K562 (cell line): ENCODE data around the gene SLC43A1. TPM values are rescaled to one million over a fixed set of nuclear protein-coding genes. Genes with fewer than 3 reads are reported as not detected.

ENCODE experiments used
- ATAC-seq: fragments of 200-7000 bp; cut with Tn5 transposase; 3 replicates; pipeline ENCODE4 v1.9.1; 2020; ENCODE audit warnings: moderate library complexity
- BruUV-seq: library from RNA; stranded (reverse); fragments of 400-500 nt; replicated peaks from 2 replicates; lab custom pipeline; 2021; lab: Mats Ljungman, UMichigan
- CTCF ChIA-PET: fragments of 300-600 bp; formaldehyde crosslinking; extraction: SDS; loops from one replicate; lab custom pipeline; 2021; ENCODE audit warnings: low intra/inter-chr PET ratio; lab: Yijun Ruan, JAX
- POLR2A ChIA-PET: fragments of 300-600, 350-650 bp; sonication (Branson Sonifier 250); formaldehyde crosslinking; extraction: SDS; loops from one replicate; lab custom pipeline; 2021; ENCODE audit warnings: antibody characterized with exemption, inconsistent platforms; lab: Yijun Ruan, JAX
- DNase-seq, 4 experiments: peaks; one replicate each; pipeline versions ENCODE4 v3.0.0 to v3.0.0-alpha.2; 2011 to 2018; ENCODE audit warnings: low spot score in 3 of 4, mixed read lengths in 3 of 4; ENCODE audit errors: extremely low read depth in 1 of 4
- FAIRE-seq: peaks from 2 replicates; lab custom pipeline; 2011; peaks lifted over from hg19 to GRCh38; lab: Jason Lieb, UNC
- H2AFZ ChIP-seq: 2 replicates; pipeline ENCODE4 v1.6.0; 2011; ENCODE audit warnings: low read depth, low read length, control low read depth, inconsistent platforms
- H3K27ac ChIP-seq: fragments of 200-600 bp; 3 replicates; pipeline ENCODE4 v1.8.0; 2011; ENCODE audit warnings: low read depth, mild to moderate bottlenecking, control low read depth, inconsistent platforms, low read length, moderate library complexity, mixed read lengths; ENCODE audit errors: extremely low read depth
- H3K27me3 ChIP-seq, 2 experiments: fragments of 300-600 bp in 1 of 2; 2 replicates in 1 of 2; 3 replicates in 1 of 2; pipeline versions ENCODE4 v1.6.0 to v1.8.0; 2011; ENCODE audit warnings: inconsistent platforms in 2 of 2, low read length in 2 of 2, mild to moderate bottlenecking in 1 of 2, mixed read lengths in 1 of 2, moderate library complexity in 1 of 2; ENCODE audit not compliant: control insufficient read depth in 2 of 2, insufficient read depth in 2 of 2
- H3K36me3 ChIP-seq: fragments of 300-600 bp; 3 replicates; pipeline ENCODE4 v1.8.0; 2011; ENCODE audit warnings: mild to moderate bottlenecking, low read length, inconsistent platforms; ENCODE audit not compliant: control insufficient read depth, insufficient read depth
- H3K4me1 ChIP-seq, 2 experiments: fragments of 200-600 bp in 1 of 2; replicated peaks in 1 of 2; 2 replicates in 1 of 2; 3 replicates in 1 of 2; pipeline versions ENCODE4 v1.5.1 to v1.8.0; 2011; ENCODE audit warnings: inconsistent platforms in 2 of 2, low read length in 2 of 2, mild to moderate bottlenecking in 1 of 2, mixed read lengths in 1 of 2, moderate library complexity in 1 of 2; ENCODE audit not compliant: control insufficient read depth in 2 of 2, insufficient read depth in 2 of 2
- H3K4me2 ChIP-seq: 2 replicates; pipeline ENCODE4 v1.6.1; 2011; ENCODE audit warnings: low read length, control low read depth, inconsistent platforms, mixed read lengths; ENCODE audit not compliant: insufficient read depth
- H3K4me3 ChIP-seq: fragments of 200-600 bp; sonication (generic), shearing (Covaris generic); 2 replicates; pipeline ENCODE4 v1.5.1; 2016; ENCODE audit warnings: control low read depth, inconsistent platforms
- H3K79me2 ChIP-seq: fragments of 200-600 bp; 3 replicates; pipeline ENCODE4 v1.8.0; 2011; ENCODE audit warnings: low read length, inconsistent platforms; ENCODE audit not compliant: control insufficient read depth, insufficient read depth
- H3K9ac ChIP-seq, 2 experiments: 2 replicates each; pipeline versions ENCODE4 v1.6.0 to v1.6.1; 2011; ENCODE audit warnings: low read depth in 2 of 2, low read length in 2 of 2, control low read depth in 1 of 2, inconsistent platforms in 1 of 2, mild to moderate bottlenecking in 1 of 2, mixed read lengths in 1 of 2; ENCODE audit not compliant: insufficient read depth in 1 of 2
- H3K9me1 ChIP-seq: one replicate; pipeline ENCODE4 v1.6.0; 2011; ENCODE audit warnings: inconsistent platforms, mild to moderate bottlenecking, low read length, moderate library complexity; ENCODE audit not compliant: control insufficient read depth, insufficient read depth
- H3K9me3 ChIP-seq: replicated peaks from 2 replicates; pipeline ENCODE4 v1.5.1; 2011; ENCODE audit warnings: low read depth, low read length, inconsistent platforms; ENCODE audit not compliant: control insufficient read depth, insufficient read depth
- H4K20me1 ChIP-seq: replicated peaks from 2 replicates; pipeline ENCODE4 v1.6.1; 2011; ENCODE audit warnings: low read length, inconsistent platforms, mixed read lengths; ENCODE audit not compliant: control insufficient read depth, insufficient read depth
- ARID1B ChIP-seq: fragments of 450-650 bp; IDR thresholded peaks from 2 replicates; pipeline ENCODE4 v1.6.1; 2016; ENCODE audit warnings: antibody characterized with exemption, mild to moderate bottlenecking, inconsistent platforms
- ARID3A ChIP-seq: IDR thresholded peaks from 2 replicates; pipeline ENCODE4 v1.6.1; 2012; ENCODE audit warnings: low read depth, low read length, improper control_type of control experiment, borderline replicate concordance
- CBFA2T2 ChIP-seq: fragments of 450-650 bp; conservative IDR thresholded peaks from 2 replicates; pipeline ENCODE4 v1.6.1; 2017; ENCODE audit warnings: mild to moderate bottlenecking
- CBFA2T3 ChIP-seq: fragments of 450-650 bp; IDR thresholded peaks from 2 replicates; pipeline ENCODE4 v1.6.1; 2017
- CTCFL ChIP-seq: IDR thresholded peaks from 2 replicates; pipeline ENCODE4 v1.6.1; 2011; ENCODE audit warnings: borderline replicate concordance, low read depth, mild to moderate bottlenecking, moderate library complexity, low read length; ENCODE audit not compliant: insufficient read depth, poor library complexity, severe bottlenecking
- DNMT1 ChIP-seq: fragments of 450-650 bp; IDR thresholded peaks from 2 replicates; pipeline ENCODE4 v1.6.1; 2016; ENCODE audit warnings: antibody characterized with exemption, mild to moderate bottlenecking
- DPF2 ChIP-seq: fragments of 450-650 bp; IDR thresholded peaks from 2 replicates; pipeline ENCODE4 v1.6.1; 2016
- HNRNPK ChIP-seq: fragments of 200-400 bp; formaldehyde crosslinking; IDR thresholded peaks from one replicate; pipeline ENCODE4 v1.6.1; 2018; ENCODE audit warnings: mild to moderate bottlenecking, low read depth, low read length; ENCODE audit not compliant: poor library complexity, severe bottlenecking
- JUND ChIP-seq, 2 experiments: IDR thresholded peaks; 2 replicates in 1 of 2; 3 replicates in 1 of 2; pipeline ENCODE4 v1.6.1; 2011; ENCODE audit warnings: borderline replicate concordance in 2 of 2, low read depth in 2 of 2, low read length in 2 of 2, improper control_type of control experiment in 1 of 2, missing biosample characterization in 1 of 2, missing genetic modification characterization in 1 of 2, missing genetic modification reagents in 1 of 2
- LCOR ChIP-seq: sonication (generic); formaldehyde crosslinking; IDR thresholded peaks from 2 replicates; pipeline ENCODE4 v1.8.0; 2022; ENCODE audit warnings: mild to moderate bottlenecking, missing genetic modification reagents
- MEIS2 ChIP-seq: fragments of 450-650 bp; IDR thresholded peaks from 2 replicates; pipeline ENCODE4 v1.6.1; 2014; ENCODE audit warnings: mild to moderate bottlenecking; ENCODE audit not compliant: partially characterized antibody
- NCOR1 ChIP-seq: fragments of 450-650 bp; IDR thresholded peaks from 2 replicates; pipeline ENCODE4 v1.6.1; 2016; ENCODE audit warnings: mild to moderate bottlenecking, moderate library complexity
- PTTG1 ChIP-seq: fragments of 450-650 bp; IDR thresholded peaks from 2 replicates; pipeline ENCODE4 v1.6.1; 2016; ENCODE audit warnings: low read depth, mild to moderate bottlenecking, missing genetic modification characterization, missing compliant biosample characterization
- PURB ChIP-seq: sonication (generic); formaldehyde crosslinking; IDR thresholded peaks from 2 replicates; pipeline ENCODE4 v1.9.0; 2021; ENCODE audit warnings: low read depth, mild to moderate bottlenecking, missing genetic modification reagents
- RCOR1 ChIP-seq, 2 experiments: IDR thresholded peaks; 2 replicates each; pipeline ENCODE4 v1.6.1; 2012; ENCODE audit warnings: low read depth in 2 of 2, low read length in 2 of 2, borderline replicate concordance in 1 of 2, improper control_type of control experiment in 1 of 2
- SAFB2 ChIP-seq: fragments of 200-400 bp; formaldehyde crosslinking; IDR thresholded peaks from 2 replicates; pipeline ENCODE4 v1.6.1; 2018; ENCODE audit warnings: borderline replicate concordance, low read length, low read depth, moderate library complexity; ENCODE audit not compliant: severe bottlenecking
- SMARCA4 ChIP-seq: fragments of 450-650 bp; IDR thresholded peaks from 2 replicates; pipeline ENCODE4 v1.6.1; 2016
- STAT5A ChIP-seq: IDR thresholded peaks from 2 replicates; pipeline ENCODE4 v1.6.1; 2012; ENCODE audit warnings: low read length, inconsistent platforms, borderline replicate concordance
- WGBS: fragments of 100-300 bp; shearing (Covaris generic); methylation state at CpG from one replicate; pipeline ENCODE4 v1.1.6; 2016; ENCODE audit warnings: low coverage, mixed read lengths; ENCODE audit not compliant: insufficient coverage; ENCODE audit errors: missing lambda C conversion rate; 5-methylcytosine and 5-hydroxymethylcytosine counted together
- in situ Hi-C: fragments of 300-500 bp; cut with MboI; formaldehyde crosslinking; loops from 4 replicates; pipeline ENCODE4 v1.15.0; 2018; ENCODE audit warnings: inconsistent platforms, mixed read lengths
- intact Hi-C: fragments of 100-400 bp; cut with micrococcal nuclease; formaldehyde crosslinking; loops from 2 replicates; pipeline ENCODE4 v1.14.2; 2022
- polyA plus RNA-seq, 8 experiments: library from polyadenylated mRNA; depleted of rRNA in 4 of 8; stranded (reverse) in 5 of 8; unstranded in 3 of 8; fragments of >200 nt; fragmentation: Nextera tagmentation in 2 of 8; fragmentation: Illumina TruSeq in 1 of 8; extraction: Ambion mirVana in 2 of 8; extraction: Trizol in 1 of 8; gene quantifications; 2 replicates each; pipeline versions ENCODE4 v1.2.1 to v1.2.3, GENCODE V29; 2011 to 2014; ENCODE audit warnings: inconsistent platforms in 1 of 8, missing spikeins in 1 of 8
- total RNA-seq, 7 experiments: library from RNA; depleted of rRNA in 6 of 7; stranded (reverse); fragments of >200 nt in 6 of 7; fragmentation: Illumina TruSeq in 2 of 7; extraction: Trizol in 2 of 7; gene quantifications; 2 replicates each; pipeline versions ENCODE4 v1.2.1 to v1.2.3, GENCODE V29; 2011 to 2021; ENCODE audit warnings: low replicate concordance in 1 of 7

Gene SLC43A1
- total and polyA plus RNA-seq, 9 of the 15 experiments (the other 6 are each of a cell fraction or from before 2014, with no cell fraction given): 2.6 to 41.8 (median 24.6) TPM

GRCh38 chr11:57444362-57445121 is 71.0 kb downstream of the SLC43A1 start:
- BruUV-seq: no TSS peak
- intact Hi-C loops: no loop called here
- H4K20me1 ChIP-seq: no peaks in the 10 kb centered on the region
- 18% methylated on average over 9 of the region's 9 CpGs for WGBS
- H3K27me3 ChIP-seq: no peaks in the 10 kb centered on the region; a peak in 1 of 5 replicates
- ATAC-seq (peak; percentile 58), DNase-seq (peak in 2 of 4 experiments; percentile 47 to 55), FAIRE-seq (peak; percentile 65)
- H3K27ac ChIP-seq: no peak overlapping the region
- ChIA-PET POLR2A (interaction anchor here (2.2 kb wide), 1 partner anchor 14 kb away, joined by 8 read pairs; no protein-coding TSS in a partner anchor), CTCF (no interaction called here)
- no peak overlapping the region for H2AFZ ChIP-seq
- H3K4me1 ChIP-seq: peaks cover 0 to 7% of the 10 kb centered on the region in 2 experiments; a peak in 3 of 5 replicates
- no peaks in the 10 kb centered on the region for H3K36me3 ChIP-seq
- no peak overlapping the region for H3K4me2 ChIP-seq
- in situ Hi-C loops: no loop called here
- H3K9me1 ChIP-seq: no peaks in the 10 kb centered on the region
- H3K9ac ChIP-seq: no peak overlapping the region
- no peaks in the 10 kb centered on the region for H3K79me2 ChIP-seq
- no peak overlapping the region for H3K4me3 ChIP-seq
- H3K9me3 ChIP-seq: no peaks in the 10 kb centered on the region
- peak; percentile 66; the same call in 1 of the 2 replicates for TF ChIP-seq ARID3A
- no peak for TF ChIP-seq SAFB2
- TF ChIP-seq RCOR1 (IDR thresholded peaks at IDR 0.05; ENCODE audit: borderline replicate concordance in 1 of 2, low read depth in 2 of 2, low read length in 2 of 2): peak; percentile 14 to 80; a peak in 2 of 4 replicates
- no peak for TF ChIP-seq CTCFL
- TF ChIP-seq PTTG1 (tag): no peak
- TF ChIP-seq PURB (CRISPR knock-in tag): no peak
- TF ChIP-seq CBFA2T3: peak; percentile 78
- TF ChIP-seq NCOR1: peak; percentile 41
- peak; percentile 77 for TF ChIP-seq MEIS2
- TF ChIP-seq DNMT1: no peak
- peak; percentile 61 for TF ChIP-seq ARID1B
- 0 out of 2 replicates have a peak, but pooled peaks have one; percentile 23 for TF ChIP-seq STAT5A
- TF ChIP-seq LCOR: peak; percentile 28; the same call in 1 of the 2 replicates
- TF ChIP-seq HNRNPK: no peak
- TF ChIP-seq SMARCA4: 0 out of 2 replicates have a peak, but pooled peaks have one; percentile 31
- peak; percentile 62; the same call in 1 of the 2 replicates for TF ChIP-seq JUND (IDR thresholded peaks at IDR 0.05; ENCODE audit: borderline replicate concordance, low read depth, low read length)
- TF ChIP-seq JUND (tag; IDR thresholded peaks at IDR 0.05; ENCODE audit: borderline replicate concordance, low read depth, low read length): 0 out of 3 replicates have a peak, but pooled peaks have one; percentile 50
- TF ChIP-seq CBFA2T2: peak; percentile 50
- 0 out of 2 replicates have a peak, but pooled peaks have one; percentile 27 for TF ChIP-seq DPF2
